ENCODE data around the gene RPP25L. TPM values are rescaled to one million over a fixed set of nuclear protein-coding genes. Genes with fewer than 3 reads are reported as not detected.

Gene RPP25L
- polyA plus RNA-seq, 3 donors: 20.1 to 42.3 (median 39.4) TPM

DNA sequence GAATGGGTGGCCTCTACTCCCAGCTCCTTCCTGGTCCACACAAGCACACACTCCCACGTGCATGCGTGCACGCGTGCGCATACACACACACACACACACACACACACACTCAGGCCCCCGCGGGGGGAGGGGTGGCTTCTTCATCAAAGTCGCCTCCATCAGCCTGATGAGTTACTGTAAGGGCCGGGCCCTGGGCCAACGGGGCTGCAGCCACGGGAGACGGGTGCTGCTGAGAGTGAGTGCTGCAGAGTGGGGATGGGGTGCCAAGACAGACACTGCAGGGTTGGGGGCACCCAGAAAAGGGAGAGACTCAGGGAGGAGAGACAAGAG is 40.5 kb downstream of the RPP25L start:
- H3K4me1 Mint-ChIP-seq: no peaks in the 10 kb centered on the region
- Histone ChIP-seq H4K20me1 (ENCODE audit: insufficient read depth, low read length) (no peaks in the 10 kb centered on the region), H3K4me1 (ENCODE audit: control insufficient read depth in 1 of 2, insufficient read depth in 2 of 2, low read length in 2 of 2) (no peaks in the 10 kb centered on the region), H3K36me3 (replicated peaks in 1 of 2; ENCODE audit: control insufficient read depth in 1 of 2, insufficient read depth in 2 of 2, low read length in 2 of 2) (no peaks in the 10 kb centered on the region), H3K27ac (ENCODE audit: low read depth in 1 of 2, low read length in 2 of 2) (no peak overlapping the region), H3K9ac (ENCODE audit: insufficient read depth, low read length, poor library complexity, severe bottlenecking) (no peak overlapping the region), H2AFZ (ENCODE audit: insufficient read depth, low read depth, low read length, poor library complexity, severe bottlenecking) (no peak overlapping the region), H3K9me3 (replicated peaks in 1 of 2; ENCODE audit: control insufficient read depth in 1 of 2, insufficient read depth in 1 of 2, low read length in 2 of 2) (peaks cover 0 to 3% of the 10 kb centered on the region in 2 donors), H3K79me2 (ENCODE audit: insufficient read depth, low read length) (no peaks in the 10 kb centered on the region), H3K4me3 (replicated peaks in 1 of 3; ENCODE audit: low read depth in 2 of 3, low read length in 3 of 3) (no peak overlapping the region), H3K4me2 (replicated peaks; ENCODE audit: extremely low read depth, low read length, poor library complexity, severe bottlenecking) (no peak overlapping the region), H3K27me3 (ENCODE audit: control insufficient read depth in 2 of 2, insufficient read depth in 2 of 2, low read length in 2 of 2) (peaks cover 2 to 13% of the 10 kb centered on the region in 2 donors)
- intact Hi-C loops (cut with micrococcal nuclease): no loop called here
- no peak overlapping the region for H3K4me3 Mint-ChIP-seq
- 78% methylated on average over 3 of the region's 12 CpGs for WGBS (ENCODE audit: insufficient coverage)
- H3K27me3 Mint-ChIP-seq (ENCODE audit: low read depth in 3 of 3): peaks cover 29 to 36% (median 30%) of the 10 kb centered on the region in 3 donors
- no peak overlapping the region for H3K27ac Mint-ChIP-seq
- H3K36me3 Mint-ChIP-seq: no peaks in the 10 kb centered on the region
- H3K9me3 Mint-ChIP-seq: peaks cover 0 to 2% (median 0%) of the 10 kb centered on the region in 7 donors
- TF ChIP-seq, protein P1, sequence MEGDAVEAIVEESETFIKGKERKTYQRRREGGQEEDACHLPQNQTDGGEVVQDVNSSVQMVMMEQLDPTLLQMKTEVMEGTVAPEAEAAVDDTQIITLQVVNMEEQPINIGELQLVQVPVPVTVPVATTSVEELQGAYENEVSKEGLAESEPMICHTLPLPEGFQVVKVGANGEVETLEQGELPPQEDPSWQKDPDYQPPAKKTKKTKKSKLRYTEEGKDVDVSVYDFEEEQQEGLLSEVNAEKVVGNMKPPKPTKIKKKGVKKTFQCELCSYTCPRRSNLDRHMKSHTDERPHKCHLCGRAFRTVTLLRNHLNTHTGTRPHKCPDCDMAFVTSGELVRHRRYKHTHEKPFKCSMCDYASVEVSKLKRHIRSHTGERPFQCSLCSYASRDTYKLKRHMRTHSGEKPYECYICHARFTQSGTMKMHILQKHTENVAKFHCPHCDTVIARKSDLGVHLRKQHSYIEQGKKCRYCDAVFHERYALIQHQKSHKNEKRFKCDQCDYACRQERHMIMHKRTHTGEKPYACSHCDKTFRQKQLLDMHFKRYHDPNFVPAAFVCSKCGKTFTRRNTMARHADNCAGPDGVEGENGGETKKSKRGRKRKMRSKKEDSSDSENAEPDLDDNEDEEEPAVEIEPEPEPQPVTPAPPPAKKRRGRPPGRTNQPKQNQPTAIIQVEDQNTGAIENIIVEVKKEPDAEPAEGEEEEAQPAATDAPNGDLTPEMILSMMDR (IDR thresholded peaks at IDR 0.05): no peak
- DNase-seq: no peak

DNA sequence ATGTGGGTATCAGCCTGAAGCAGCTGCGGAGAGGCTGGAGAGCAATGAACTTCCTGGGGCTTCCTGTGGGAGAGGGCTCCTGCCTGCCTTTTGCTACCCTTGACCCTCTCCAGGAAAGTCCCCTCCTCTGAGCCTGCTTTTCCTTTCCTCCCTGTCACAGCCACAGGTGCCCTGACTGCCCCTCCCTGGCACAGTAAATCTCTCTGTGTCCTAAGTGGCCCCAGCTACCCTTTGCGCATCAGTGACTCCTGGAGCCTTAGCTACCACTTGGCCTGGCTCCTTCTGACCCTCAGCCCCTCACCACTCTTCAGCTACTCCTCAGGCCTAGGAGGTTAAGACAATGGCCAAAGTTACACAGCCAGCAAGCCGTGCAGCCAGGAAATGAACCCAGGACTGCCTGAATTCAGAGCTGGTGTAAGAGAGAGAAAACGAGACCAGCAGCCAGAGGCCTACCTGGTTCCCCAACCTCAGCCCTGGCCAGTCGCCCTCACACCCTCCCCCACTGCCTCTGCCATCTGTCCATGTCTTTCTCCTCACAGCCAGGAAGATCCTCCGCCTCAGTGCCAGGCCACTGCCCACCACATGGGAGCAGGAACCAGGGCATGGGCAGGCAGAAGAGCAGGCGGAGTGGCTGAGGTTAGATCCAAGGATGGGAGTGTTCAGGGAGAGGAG is 41.0 kb downstream of the RPP25L start:
- Histone ChIP-seq H3K4me2 (replicated peaks; ENCODE audit: extremely low read depth, low read length, poor library complexity, severe bottlenecking) (no peak overlapping the region), H3K9ac (ENCODE audit: insufficient read depth, low read length, poor library complexity, severe bottlenecking) (no peak overlapping the region), H3K79me2 (ENCODE audit: insufficient read depth, low read length) (no peaks in the 10 kb centered on the region), H3K4me1 (ENCODE audit: control insufficient read depth in 1 of 2, insufficient read depth in 2 of 2, low read length in 2 of 2) (no peaks in the 10 kb centered on the region), H3K4me3 (replicated peaks in 1 of 3; ENCODE audit: low read depth in 2 of 3, low read length in 3 of 3) (no peak overlapping the region), H3K27me3 (ENCODE audit: control insufficient read depth in 2 of 2, insufficient read depth in 2 of 2, low read length in 2 of 2) (peaks cover 0 to 8% of the 10 kb centered on the region in 2 donors), H3K9me3 (replicated peaks in 1 of 2; ENCODE audit: control insufficient read depth in 1 of 2, insufficient read depth in 1 of 2, low read length in 2 of 2) (no peaks in the 10 kb centered on the region), H2AFZ (ENCODE audit: insufficient read depth, low read depth, low read length, poor library complexity, severe bottlenecking) (no peak overlapping the region), H3K27ac (ENCODE audit: low read depth in 1 of 2, low read length in 2 of 2) (no peak overlapping the region), H4K20me1 (ENCODE audit: insufficient read depth, low read length) (no peaks in the 10 kb centered on the region), H3K36me3 (replicated peaks in 1 of 2; ENCODE audit: control insufficient read depth in 1 of 2, insufficient read depth in 2 of 2, low read length in 2 of 2) (no peaks in the 10 kb centered on the region)
- Mint-ChIP-seq H3K9me3 (peaks cover 0 to 2% (median 0%) of the 10 kb centered on the region in 7 donors), H3K4me3 (no peak overlapping the region), H3K27me3 (ENCODE audit: low read depth in 3 of 3) (peaks cover 24 to 34% (median 25%) of the 10 kb centered on the region in 3 donors), H3K36me3 (no peaks in the 10 kb centered on the region), H3K4me1 (no peaks in the 10 kb centered on the region), H3K27ac (no peak overlapping the region)
- TF ChIP-seq, protein P1 (IDR thresholded peaks at IDR 0.05): no peak
- 73% methylated on average over 3 of the region's 7 CpGs for WGBS (ENCODE audit: insufficient coverage)
- intact Hi-C loops (cut with micrococcal nuclease): no loop called here
- DNase-seq: no peak
